ENCODE data around the gene FAIM2.

Gene FAIM2

GRCh38 chr12:49842519-49843352, 61.0 kb downstream of the FAIM2 start, which contains the start of gene BCDIN3D (continued):
- TF ChIP-seq ZNF114 (tag by site-specific recombination; IDR thresholded peaks at IDR 0.05): no peak
- no peak for TF ChIP-seq PRDM2 (tag by site-specific recombination; IDR thresholded peaks at IDR 0.05; ENCODE audit: borderline replicate concordance)
- no peak for TF ChIP-seq ZNF654 (tag by site-specific recombination; IDR thresholded peaks at IDR 0.05; ENCODE audit: low read depth)
- TF ChIP-seq ZNF2 (tag by site-specific recombination; IDR thresholded peaks at IDR 0.05): no peak; the same call in 1 of the 2 replicates
- no peak for TF ChIP-seq BCL6B (tag by site-specific recombination; IDR thresholded peaks at IDR 0.05)
- TF ChIP-seq ZNF704 (tag by site-specific recombination; IDR thresholded peaks at IDR 0.05): no peak
- peak; percentile 48; the same call in 1 of the 2 replicates for TF ChIP-seq SP7 (tag by site-specific recombination; IDR thresholded peaks at IDR 0.05)
- TF ChIP-seq ZNF600 (tag by site-specific recombination; IDR thresholded peaks at IDR 0.05): peak; percentile 73
- peak; percentile 96 for TF ChIP-seq ZBTB11 (tag by site-specific recombination; conservative IDR thresholded peaks at IDR 0.05; ENCODE audit: low read depth)
- TF ChIP-seq OSR2 (tag by site-specific recombination; IDR thresholded peaks at IDR 0.05): no peak
- TF ChIP-seq ZBTB49 (tag by site-specific recombination; IDR thresholded peaks at IDR 0.05; ENCODE audit: low read depth): no peak
- no peak for TF ChIP-seq ZNF664 (tag by site-specific recombination; IDR thresholded peaks at IDR 0.05)
- TF ChIP-seq ZSCAN4 (tag by site-specific recombination; IDR thresholded peaks at IDR 0.05): no peak
- peak; percentile 39; the same call in 1 of the 2 replicates for TF ChIP-seq ZNF76 (tag by site-specific recombination; IDR thresholded peaks at IDR 0.05; ENCODE audit: borderline replicate concordance, low read depth)
- TF ChIP-seq ZNF792 (tag by site-specific recombination; IDR thresholded peaks at IDR 0.05): no peak
- TF ChIP-seq ZNF366 (tag by site-specific recombination; conservative IDR thresholded peaks at IDR 0.05): peak; percentile 98
- TF ChIP-seq ZNF280C (tag by site-specific recombination; IDR thresholded peaks at IDR 0.05): no peak
- no peak for TF ChIP-seq ZNF184 (tag by site-specific recombination; IDR thresholded peaks at IDR 0.05)
- TF ChIP-seq ZBTB48 (tag by site-specific recombination; IDR thresholded peaks at IDR 0.05): no peak
- no peak for TF ChIP-seq ZSCAN23 (tag by site-specific recombination; IDR thresholded peaks at IDR 0.05)

Data from HEK293 (cell line).